VCaP (cell line): ENCODE measurements around the gene IL1B.

Experiments
- H3K27ac ChIP-seq: fragments of 450-650 bp; 2 replicates; pipeline ENCODE4 v1.5.1; 2017
- TF ChIP-seq, protein P1 (sequence below): fragments of 450-650 bp; conservative IDR thresholded peaks from 2 replicates; pipeline ENCODE4 v1.5.1; 2017; ENCODE audit warnings: mild to moderate bottlenecking, moderate library complexity

Gene IL1B

DNA sequence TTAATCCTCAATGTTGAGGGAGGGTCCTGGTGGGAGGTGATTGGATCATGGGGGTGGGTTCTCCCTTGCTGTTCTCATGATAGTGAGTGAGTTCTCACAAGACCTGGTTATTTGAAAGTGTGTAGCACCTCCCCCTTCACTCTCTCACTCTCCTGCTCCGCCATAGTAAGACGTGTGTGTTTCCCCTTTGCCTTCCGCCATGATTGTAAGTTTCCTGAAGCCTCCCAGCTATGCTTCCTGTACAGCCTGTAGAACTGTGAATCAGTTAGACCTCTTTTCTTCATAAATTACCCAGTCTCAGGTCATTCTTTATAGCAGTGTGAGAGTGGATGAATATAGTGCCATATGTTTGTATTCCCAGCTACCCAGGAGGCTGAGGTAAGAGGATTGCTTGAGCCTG lies 9.6 kb downstream of the IL1B start:
- no peak overlapping the region for H3K27ac ChIP-seq
- TF ChIP-seq, protein P1, sequence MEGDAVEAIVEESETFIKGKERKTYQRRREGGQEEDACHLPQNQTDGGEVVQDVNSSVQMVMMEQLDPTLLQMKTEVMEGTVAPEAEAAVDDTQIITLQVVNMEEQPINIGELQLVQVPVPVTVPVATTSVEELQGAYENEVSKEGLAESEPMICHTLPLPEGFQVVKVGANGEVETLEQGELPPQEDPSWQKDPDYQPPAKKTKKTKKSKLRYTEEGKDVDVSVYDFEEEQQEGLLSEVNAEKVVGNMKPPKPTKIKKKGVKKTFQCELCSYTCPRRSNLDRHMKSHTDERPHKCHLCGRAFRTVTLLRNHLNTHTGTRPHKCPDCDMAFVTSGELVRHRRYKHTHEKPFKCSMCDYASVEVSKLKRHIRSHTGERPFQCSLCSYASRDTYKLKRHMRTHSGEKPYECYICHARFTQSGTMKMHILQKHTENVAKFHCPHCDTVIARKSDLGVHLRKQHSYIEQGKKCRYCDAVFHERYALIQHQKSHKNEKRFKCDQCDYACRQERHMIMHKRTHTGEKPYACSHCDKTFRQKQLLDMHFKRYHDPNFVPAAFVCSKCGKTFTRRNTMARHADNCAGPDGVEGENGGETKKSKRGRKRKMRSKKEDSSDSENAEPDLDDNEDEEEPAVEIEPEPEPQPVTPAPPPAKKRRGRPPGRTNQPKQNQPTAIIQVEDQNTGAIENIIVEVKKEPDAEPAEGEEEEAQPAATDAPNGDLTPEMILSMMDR, result no peak

DNA sequence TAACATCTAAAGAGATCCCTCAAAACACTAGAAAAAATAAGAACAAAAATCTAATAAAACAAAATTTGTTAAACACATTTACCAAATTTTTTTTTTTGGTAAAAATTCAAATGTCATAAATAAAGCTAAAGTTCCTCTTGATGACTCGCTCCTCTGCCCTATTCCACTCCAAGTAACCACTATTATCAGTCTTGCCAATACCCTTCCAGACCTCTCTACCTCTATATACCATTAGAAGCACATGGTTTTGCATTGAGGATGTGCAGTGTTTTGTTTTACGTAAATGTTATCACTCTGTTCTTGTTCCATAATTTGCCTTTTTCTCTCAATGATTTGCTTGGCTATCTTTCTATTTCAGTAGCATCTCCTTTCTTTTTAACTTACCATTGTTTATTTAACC lies 10.9 kb downstream of the IL1B start:
- TF ChIP-seq, protein P1, result no peak
- H3K27ac ChIP-seq, result no peak overlapping the region

DNA sequence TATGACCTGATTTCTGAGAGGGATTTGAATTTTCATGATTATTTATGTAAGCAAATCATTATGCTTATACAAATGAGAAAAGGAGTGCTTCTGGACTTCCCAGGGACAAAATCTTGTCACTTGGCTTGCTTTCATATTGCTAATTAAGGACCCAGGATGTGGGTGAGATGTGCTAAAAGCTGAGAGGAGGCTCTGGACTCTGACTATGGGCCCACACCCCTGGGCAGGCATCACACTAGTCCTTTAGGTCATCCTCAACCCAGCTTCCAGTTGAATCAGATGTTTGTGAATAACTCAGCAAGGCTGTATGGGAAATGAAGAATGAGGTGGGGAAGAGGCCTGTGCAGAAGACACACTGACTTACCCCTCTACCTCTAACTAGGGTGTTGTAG lies 11.9 kb downstream of the IL1B start:
- H3K27ac ChIP-seq, result no peak overlapping the region
- TF ChIP-seq, protein P1, result no peak

DNA sequence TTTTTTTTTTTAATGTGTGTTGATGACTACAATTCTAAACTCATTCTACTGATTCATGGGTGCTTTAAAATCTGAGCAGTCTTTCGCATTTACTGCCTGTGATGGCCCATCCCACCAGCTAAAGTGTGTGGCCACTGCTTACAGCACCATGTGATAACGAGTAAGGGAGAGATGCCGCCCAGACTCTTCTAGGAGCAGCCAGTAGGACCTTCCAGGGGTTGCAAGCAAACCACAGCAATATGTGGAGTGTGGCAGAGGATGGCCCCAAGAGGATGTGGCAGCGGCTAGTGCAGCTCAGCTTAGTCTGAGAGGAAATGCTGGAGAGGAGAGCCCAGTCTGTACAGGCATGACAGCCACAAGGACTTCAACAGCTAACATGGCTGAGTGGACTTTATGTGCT lies 14.9 kb downstream of the IL1B start:
- TF ChIP-seq, protein P1, result no peak
- H3K27ac ChIP-seq, result no peak overlapping the region

DNA sequence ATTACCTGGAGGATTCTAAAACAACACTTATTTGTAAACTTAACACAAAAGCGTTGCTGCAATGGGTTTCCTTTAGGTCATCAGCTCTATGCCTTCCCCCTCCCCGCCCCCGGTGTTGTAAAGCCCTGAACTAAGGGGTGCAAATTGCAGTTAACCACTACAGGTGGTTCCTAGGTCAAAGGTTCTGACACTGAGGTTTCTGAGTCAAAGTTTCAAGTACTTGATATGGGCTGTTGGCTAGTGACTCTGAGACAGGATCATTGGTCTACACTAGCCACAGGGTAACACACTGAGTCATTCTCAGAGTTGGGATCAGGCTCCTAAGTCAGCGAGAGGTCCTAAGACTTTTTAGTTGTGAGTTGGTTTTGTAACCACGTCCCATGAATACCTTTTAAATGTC lies 15.4 kb downstream of the IL1B start:
- H3K27ac ChIP-seq, result no peak overlapping the region

DNA sequence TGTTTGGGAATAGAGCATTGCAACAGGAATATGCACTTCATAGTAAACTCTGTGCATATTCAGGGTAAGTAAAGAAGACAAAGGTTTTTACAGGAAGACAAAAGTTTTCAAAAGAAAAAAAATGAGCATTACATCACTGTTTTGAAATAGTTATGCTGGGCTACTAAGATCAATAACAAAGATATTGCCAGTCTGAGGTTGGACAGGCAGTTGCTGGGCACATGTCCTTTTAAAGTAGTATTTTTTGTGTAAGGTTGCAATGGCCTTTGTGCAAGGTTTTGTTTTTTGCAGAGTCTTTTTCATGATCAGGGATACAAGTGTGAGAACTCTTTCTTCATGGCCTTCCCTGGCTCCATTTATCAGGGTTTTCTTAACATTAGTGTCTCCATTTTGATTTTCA lies 16.2 kb downstream of the IL1B start:
- TF ChIP-seq, protein P1, result no peak
- H3K27ac ChIP-seq, result no peak overlapping the region

More for the DNA sequence above, 15.4 kb downstream of the IL1B start:
- TF ChIP-seq, protein P1, result no peak

DNA sequence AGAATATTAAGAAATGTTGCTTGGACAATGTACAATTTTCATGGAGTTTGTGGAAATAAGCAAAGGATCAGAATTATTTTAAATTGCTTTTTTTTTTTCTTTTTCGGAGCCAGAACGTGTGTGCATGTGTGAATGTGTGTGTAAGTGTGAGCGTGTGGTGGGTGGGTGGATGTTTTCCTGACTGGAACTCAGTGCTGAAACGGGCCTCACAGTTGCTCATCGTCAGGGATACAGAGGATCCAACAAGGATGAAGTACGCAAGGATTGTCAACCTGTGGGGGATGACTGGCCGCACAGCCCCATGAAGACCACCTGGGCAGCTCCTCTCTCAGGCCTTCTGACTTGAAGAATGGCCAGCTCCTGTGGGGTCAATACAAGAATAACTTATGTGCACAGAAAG lies 17.5 kb downstream of the IL1B start:
- H3K27ac ChIP-seq, result no peak overlapping the region
- TF ChIP-seq, protein P1, result no peak
